Stimulated activated CD8-positive, alpha-beta memory T cell treated with anti-CD3 and anti-CD28 coated beads, Interleukin-12 subunit alpha, Interleukin-12 subunit beta, amount 100 ng/mL, for 24 hours (primary cell): ENCODE results near the gene SLC27A4.

Experiments
- DNase-seq: peaks from one replicate; pipeline ENCODE4 v3.0.0-alpha.2; 2020; ENCODE audit errors: extremely low read depth

The SLC27A4 gene

GRCh38 chr9:128391956-128392301, 51.6 kb downstream of the SLC27A4 start:
- no peak for DNase-seq

GRCh38 chr9:128392302-128393144, 52.2 kb downstream of the SLC27A4 start:
- DNase-seq, result no peak

- no peak for DNase-seq
These were observed 52.9 kb downstream of the SLC27A4 start for GRCh38 chr9:128393145-128393775.

GRCh38 chr9:128393970-128394369, 53.6 kb downstream of the SLC27A4 start:
- DNase-seq, result no peak

- no peak for DNase-seq
These were observed 54.2 kb downstream of the SLC27A4 start for GRCh38 chr9:128394379-128395168.

- DNase-seq, result no peak
These were observed 56.8 kb downstream of the SLC27A4 start for GRCh38 chr9:128396970-128397613.

- no peak for DNase-seq
These were observed 57.5 kb downstream of the SLC27A4 start for GRCh38 chr9:128397831-128398230.

GRCh38 chr9:128399861-128400260, 59.5 kb downstream of the SLC27A4 start:
- DNase-seq, result no peak

GRCh38 chr9:128404560-128404959, 64.2 kb downstream of the SLC27A4 start:
- DNase-seq, result no peak

- DNase-seq, result no peak
These were observed 64.9 kb downstream of the SLC27A4 start for GRCh38 chr9:128405077-128405779.

- DNase-seq, result no peak
These were observed 65.4 kb downstream of the SLC27A4 start for GRCh38 chr9:128405780-128406171.

- no peak for DNase-seq
These were observed 66.6 kb downstream of the SLC27A4 start for GRCh38 chr9:128406848-128407391.

- DNase-seq, result no peak
These were observed 68.7 kb downstream of the SLC27A4 start for GRCh38 chr9:128408963-128409431.

GRCh38 chr9:128409450-128409849, 69.1 kb downstream of the SLC27A4 start:
- DNase-seq, result no peak

GRCh38 chr9:128409978-128410377, 69.7 kb downstream of the SLC27A4 start:
- no peak for DNase-seq
